ENCODE measurements around the gene CTNNA1.

DNA sequence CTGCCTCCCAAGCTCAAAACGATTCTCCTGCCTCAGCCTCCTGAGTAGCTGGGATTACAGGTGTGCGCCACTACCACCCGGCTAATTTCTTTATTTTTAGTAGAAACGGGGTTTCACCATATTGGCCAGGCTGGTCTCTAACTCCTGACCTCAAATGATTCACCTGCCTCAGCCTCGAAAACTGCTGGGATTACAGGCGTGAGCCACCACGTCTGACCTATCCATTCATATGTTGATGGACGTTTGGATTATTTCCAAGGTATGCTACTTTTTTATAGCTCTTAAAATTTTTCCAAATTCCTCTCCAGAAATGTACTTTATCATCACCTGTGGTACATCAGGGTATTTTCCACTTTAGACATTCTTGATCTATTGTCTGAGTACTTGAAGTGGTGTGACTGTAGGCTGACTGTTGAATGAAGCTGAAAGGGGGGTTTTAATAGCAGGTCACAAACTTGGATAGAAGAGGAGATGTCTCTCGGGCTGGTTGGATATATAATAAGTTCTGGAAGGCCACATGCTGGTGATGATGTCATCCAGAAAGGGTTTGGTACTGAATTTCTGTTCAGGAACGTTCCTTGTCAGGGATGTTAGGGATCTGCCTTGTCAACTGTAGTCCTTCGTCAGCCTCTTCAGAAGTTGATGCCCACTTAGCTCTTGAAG, 7.4 kb downstream of the CTNNA1 start:
- TF ChIP-seq, protein P1, sequence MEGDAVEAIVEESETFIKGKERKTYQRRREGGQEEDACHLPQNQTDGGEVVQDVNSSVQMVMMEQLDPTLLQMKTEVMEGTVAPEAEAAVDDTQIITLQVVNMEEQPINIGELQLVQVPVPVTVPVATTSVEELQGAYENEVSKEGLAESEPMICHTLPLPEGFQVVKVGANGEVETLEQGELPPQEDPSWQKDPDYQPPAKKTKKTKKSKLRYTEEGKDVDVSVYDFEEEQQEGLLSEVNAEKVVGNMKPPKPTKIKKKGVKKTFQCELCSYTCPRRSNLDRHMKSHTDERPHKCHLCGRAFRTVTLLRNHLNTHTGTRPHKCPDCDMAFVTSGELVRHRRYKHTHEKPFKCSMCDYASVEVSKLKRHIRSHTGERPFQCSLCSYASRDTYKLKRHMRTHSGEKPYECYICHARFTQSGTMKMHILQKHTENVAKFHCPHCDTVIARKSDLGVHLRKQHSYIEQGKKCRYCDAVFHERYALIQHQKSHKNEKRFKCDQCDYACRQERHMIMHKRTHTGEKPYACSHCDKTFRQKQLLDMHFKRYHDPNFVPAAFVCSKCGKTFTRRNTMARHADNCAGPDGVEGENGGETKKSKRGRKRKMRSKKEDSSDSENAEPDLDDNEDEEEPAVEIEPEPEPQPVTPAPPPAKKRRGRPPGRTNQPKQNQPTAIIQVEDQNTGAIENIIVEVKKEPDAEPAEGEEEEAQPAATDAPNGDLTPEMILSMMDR (IDR thresholded peaks at IDR 0.05 in 4 of 5, conservative IDR thresholded peaks at IDR 0.05 in 1 of 5): no peak
- TF ChIP-seq POLR2A (IDR thresholded peaks at IDR 0.05): no peak
